ENCODE measurements around the gene SNX25.

The SNX25 gene

DNA sequence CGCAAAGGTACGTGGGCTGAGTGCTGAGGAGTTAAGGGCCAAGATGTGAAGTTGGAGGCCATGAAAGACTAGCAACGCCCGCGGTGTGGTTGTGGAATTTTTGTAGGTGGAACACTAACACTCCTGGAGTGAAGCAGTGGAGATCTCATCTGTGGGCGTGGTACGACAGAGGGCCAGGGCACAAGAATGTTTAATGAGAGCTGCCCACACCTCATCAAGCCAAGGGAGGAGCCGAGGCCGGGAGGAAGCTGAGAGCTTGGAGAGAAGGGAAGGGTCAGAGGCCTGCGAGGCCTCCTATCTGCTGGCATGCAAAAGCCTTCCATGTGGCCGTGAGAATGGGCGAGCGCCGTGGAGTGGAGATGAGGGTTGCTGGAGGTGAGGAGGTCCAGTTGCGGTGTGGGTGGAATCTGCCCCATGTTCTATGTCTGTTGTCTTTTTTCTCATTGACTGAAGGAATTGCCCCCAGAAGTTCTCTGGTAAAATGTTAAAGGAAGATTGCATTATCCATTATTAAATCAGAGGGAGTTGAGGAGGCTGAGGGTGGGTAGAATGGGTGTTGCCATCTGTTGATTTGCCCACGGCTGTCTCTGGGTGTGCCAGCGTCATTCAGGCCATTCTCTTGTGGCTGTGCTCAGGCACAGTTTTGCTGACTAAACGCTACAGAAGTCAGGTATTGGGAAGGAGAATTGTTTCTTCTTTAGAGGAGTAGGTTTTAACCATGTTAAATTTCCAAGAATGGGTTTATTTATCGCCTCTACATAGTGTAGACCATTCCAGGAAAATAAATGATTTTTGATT, 19.8 kb downstream of the SNX25 start:
- TF ChIP-seq CTCF (IDR thresholded peaks at IDR 0.05; ENCODE audit: control insufficient read depth, extremely low read depth, insufficient read depth): no peak
- H3K4me3 ChIP-seq (ENCODE audit: low read depth, low read length): no peak overlapping the region
- no peak for DNase-seq (ENCODE audit: low read depth)

DNA sequence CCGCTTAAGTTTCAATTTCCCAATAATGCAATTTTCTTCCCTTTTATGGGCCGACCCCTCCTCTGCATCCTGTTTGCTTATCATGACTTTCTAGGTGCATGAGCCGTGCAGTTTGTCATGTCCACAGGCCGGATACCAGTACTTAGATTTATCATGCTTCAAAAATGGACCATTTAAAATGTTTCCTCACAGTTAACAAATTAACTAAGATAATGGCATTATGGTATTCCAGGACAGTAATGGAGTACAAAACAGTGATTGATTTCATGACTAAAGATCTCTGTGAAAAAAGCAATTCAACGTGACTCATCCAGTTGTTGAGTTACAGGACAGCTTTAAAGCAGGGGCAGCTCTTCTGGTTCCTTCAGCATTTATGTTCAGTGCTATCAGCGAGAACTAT, 23.0 kb downstream of the SNX25 start:
- no peak for DNase-seq (ENCODE audit: low read depth)
- H3K4me3 ChIP-seq (ENCODE audit: low read depth, low read length): no peak overlapping the region
- TF ChIP-seq CTCF (IDR thresholded peaks at IDR 0.05; ENCODE audit: control insufficient read depth, extremely low read depth, insufficient read depth): no peak

- no peak for DNase-seq (ENCODE audit: low read depth)
- no peak overlapping the region for H3K4me3 ChIP-seq (ENCODE audit: low read depth, low read length)
- TF ChIP-seq CTCF (IDR thresholded peaks at IDR 0.05; ENCODE audit: control insufficient read depth, extremely low read depth, insufficient read depth): no peak
These were observed 25.9 kb downstream of the SNX25 start for GRCh38 chr4:185235119-185235842.

DNA sequence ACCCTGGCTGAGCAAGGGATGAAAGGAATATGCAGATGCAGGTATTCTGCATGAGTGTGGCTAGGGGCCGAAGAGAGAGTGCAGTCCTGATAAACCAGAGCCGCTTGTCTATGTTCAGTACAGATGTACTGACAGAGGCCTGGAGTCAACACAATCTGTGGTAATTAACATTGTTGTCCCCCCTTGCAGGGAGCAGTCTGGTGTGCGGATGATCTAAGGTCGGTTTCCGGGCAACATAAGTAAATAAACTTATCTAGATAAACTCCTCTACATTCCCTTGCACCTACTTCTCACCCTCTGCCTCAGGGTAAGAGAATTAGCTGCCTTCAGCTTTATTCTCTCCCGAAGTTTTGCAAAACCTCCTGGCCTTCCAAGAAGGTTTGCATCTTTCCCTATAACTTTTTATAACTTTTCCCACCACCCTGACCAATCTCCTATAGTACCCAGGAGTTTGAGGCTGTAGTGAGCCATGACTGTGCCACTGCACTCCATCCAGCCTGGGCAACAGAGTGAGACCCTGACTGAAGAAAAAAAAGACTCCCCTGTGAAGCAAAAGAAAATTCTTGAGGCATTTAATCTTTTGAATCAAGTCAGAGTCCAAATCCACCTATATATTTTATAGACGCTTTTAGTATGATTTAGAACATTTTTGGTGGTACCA, 26.6 kb downstream of the SNX25 start:
- H3K4me3 ChIP-seq (ENCODE audit: low read depth, low read length): no peak overlapping the region
- no peak for TF ChIP-seq CTCF (IDR thresholded peaks at IDR 0.05; ENCODE audit: control insufficient read depth, extremely low read depth, insufficient read depth)
- DNase-seq (ENCODE audit: low read depth): no peak

DNA sequence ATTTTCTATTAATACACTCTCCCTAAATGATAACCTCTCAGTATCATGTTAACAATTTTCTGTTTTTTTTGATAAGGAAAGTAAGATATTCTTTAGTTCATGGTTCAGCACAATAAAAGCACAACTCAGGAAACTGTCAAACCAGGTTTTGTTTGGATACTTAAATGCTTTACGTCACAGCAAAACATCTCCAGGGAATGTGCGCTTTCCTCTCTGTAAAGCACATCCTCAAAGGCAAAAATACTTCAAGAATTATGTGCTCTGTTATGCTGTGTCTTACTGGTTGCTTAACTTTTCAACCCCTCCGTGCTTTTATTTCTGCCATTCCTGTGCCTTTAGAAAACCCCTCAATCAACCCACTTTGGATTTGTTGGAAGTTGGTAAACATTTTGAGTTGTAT, 27.8 kb downstream of the SNX25 start:
- no peak overlapping the region for H3K4me3 ChIP-seq (ENCODE audit: low read depth, low read length)
- TF ChIP-seq CTCF (IDR thresholded peaks at IDR 0.05; ENCODE audit: control insufficient read depth, extremely low read depth, insufficient read depth): no peak
- DNase-seq (ENCODE audit: low read depth): no peak

DNA sequence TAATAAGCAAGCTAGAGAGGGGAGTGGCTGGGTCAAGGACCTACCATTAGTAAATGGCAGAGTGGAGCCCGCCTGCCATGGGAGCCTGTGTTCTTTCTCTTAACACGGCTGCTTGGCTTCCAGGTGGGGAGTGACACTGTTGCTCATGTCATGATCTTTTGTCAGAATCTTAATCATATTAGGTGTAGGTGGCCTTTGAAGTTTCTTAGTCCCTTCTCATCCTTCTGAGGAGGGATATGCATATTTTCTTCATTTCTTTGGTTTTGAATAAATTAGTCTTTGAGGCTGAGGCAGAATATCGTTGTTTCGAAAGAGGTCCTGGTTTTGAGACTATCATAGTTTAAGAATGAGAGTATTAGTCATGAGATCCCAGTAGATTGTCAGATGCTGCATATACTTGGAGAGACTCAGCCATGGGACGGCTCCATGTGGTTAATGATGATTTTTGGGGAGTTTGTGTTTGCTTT, 28.9 kb downstream of the SNX25 start:
- H3K4me3 ChIP-seq (ENCODE audit: low read depth, low read length): no peak overlapping the region
- TF ChIP-seq CTCF (IDR thresholded peaks at IDR 0.05; ENCODE audit: control insufficient read depth, extremely low read depth, insufficient read depth): no peak
- no peak for DNase-seq (ENCODE audit: low read depth)
